Adrenal gland (tissue), 12 donors: ENCODE results near the gene HOXA9. TPM values are rescaled to one million over a fixed set of nuclear protein-coding genes. Genes with fewer than 3 reads are reported as not detected.

Experiments
- DNase-seq, 7 donors: peaks; one replicate each; pipeline ENCODE4 v3.0.0-alpha.2; 2019 to 2020
- H3K27ac ChIP-seq, 5 donors: fragments of 200-600 bp; sonication (generic) in 4 of 5; 1 replicate in 3 of 5; 2 replicates in 2 of 5; pipeline versions ENCODE4 v1.5.1 to v1.8.0; 2016 to 2020; ENCODE audit warnings: mild to moderate bottlenecking in 1 of 5
- H3K27me3 ChIP-seq: fragments of 200-600 bp; 2 replicates; pipeline ENCODE4 v1.8.0; 2021
- H3K36me3 ChIP-seq, 2 donors: fragments of 200-600 bp; replicated peaks in 1 of 2; 1 replicate in 1 of 2; 2 replicates in 1 of 2; pipeline versions ENCODE4 v1.5.1 to v1.8.0; 2018 to 2022
- H3K4me1 ChIP-seq, 2 donors: fragments of 200-600 bp; replicated peaks in 1 of 2; 1 replicate in 1 of 2; 2 replicates in 1 of 2; pipeline versions ENCODE4 v1.5.1 to v1.8.0; 2018 to 2021
- H3K4me3 ChIP-seq, 4 donors: fragments of 200-600 bp; sonication (generic) in 3 of 4; one replicate each; pipeline ENCODE4 v1.5.1; 2016 to 2018
- H3K9me3 ChIP-seq, 3 donors: fragments of 200-600 bp; sonication (generic) in 1 of 3; replicated peaks in 1 of 3; 1 replicate in 2 of 3; 2 replicates in 1 of 3; pipeline versions ENCODE4 v1.5.1 to v1.8.0; 2016 to 2021
- POLR2A ChIP-seq, 2 donors: fragments of 450-650 bp; IDR thresholded peaks; one replicate each; pipeline ENCODE4 v1.6.1; 2017; ENCODE audit warnings: antibody characterized with exemption in 2 of 2, mild to moderate bottlenecking in 2 of 2, moderate library complexity in 1 of 2
- WGBS, 4 donors: extraction: QIAGEN DNeasy Blood & Tissue Kit in 2 of 4; methylation state at CpG; one replicate each; pipeline versions ENCODE4 v1.1.5 to v1.1.7; 2013 to 2017; 5-methylcytosine and 5-hydroxymethylcytosine counted together
- intact Hi-C, 2 donors: fragments of 100-400 bp; cut with DNase I; formaldehyde crosslinking; loops; one replicate each; pipeline versions ENCODE4 v1.14.1 to v1.15.0; 2022 to 2023
- polyA plus RNA-seq, 3 donors: library from polyadenylated mRNA; stranded (reverse); fragments of 200-250 nt in 2 of 3; fragments of 350-450 nt in 1 of 3; fragmentation: Illumina TruSeq in 1 of 3; extraction: RNeasy Lipid Tissue Mini Kit (QIAGEN cat#74804) in 1 of 3; gene quantifications; one replicate each; pipeline ENCODE4 v1.2.3, GENCODE V29; 2013 to 2014
- total RNA-seq, 9 donors: library from RNA; depleted of rRNA in 4 of 9; stranded (reverse); fragments of >200 nt in 4 of 9; fragments of 120-200 nt in 1 of 9; fragmentation: NEBNext Ultra II Directional in 1 of 9; extraction: Animal tissue kit (Norgen Biotek cat#: 25700) in 1 of 9; gene quantifications; one replicate each; pipeline versions ENCODE4 v1.1.0 to v1.2.4, GENCODE V29; 2013 to 2023
- TF ChIP-seq, protein P1 (sequence below), 6 experiments: fragments of 450-650 bp in 4 of 6; fragments of 200-600 bp in 2 of 6; sonication (generic) in 1 of 6; IDR thresholded peaks; 1 replicate in 5 of 6; 2 replicates in 1 of 6; pipeline versions ENCODE4 v1.5.1 to v1.8.0; 2016 to 2021; ENCODE audit warnings: antibody characterized with exemption in 6 of 6, mild to moderate bottlenecking in 2 of 6, moderate library complexity in 1 of 6
- donor health status: healthy with polysubstance abuse.
- donor health status: Bipolar disorder and iron deficiency.
- donor health status: DM: yes; HTN: yes; CAD: no.
- donor health status: DM: no; HTN: no; CAD: no.
- donor health status: DM: no; HTN: no; CAD: no.
- donor health status: DM: yes; HTN: yes; CAD: no.

The HOXA9 gene
- total and polyA plus RNA-seq, 12 donors, result 2.6 to 26.7 (median 11.7) TPM

DNA sequence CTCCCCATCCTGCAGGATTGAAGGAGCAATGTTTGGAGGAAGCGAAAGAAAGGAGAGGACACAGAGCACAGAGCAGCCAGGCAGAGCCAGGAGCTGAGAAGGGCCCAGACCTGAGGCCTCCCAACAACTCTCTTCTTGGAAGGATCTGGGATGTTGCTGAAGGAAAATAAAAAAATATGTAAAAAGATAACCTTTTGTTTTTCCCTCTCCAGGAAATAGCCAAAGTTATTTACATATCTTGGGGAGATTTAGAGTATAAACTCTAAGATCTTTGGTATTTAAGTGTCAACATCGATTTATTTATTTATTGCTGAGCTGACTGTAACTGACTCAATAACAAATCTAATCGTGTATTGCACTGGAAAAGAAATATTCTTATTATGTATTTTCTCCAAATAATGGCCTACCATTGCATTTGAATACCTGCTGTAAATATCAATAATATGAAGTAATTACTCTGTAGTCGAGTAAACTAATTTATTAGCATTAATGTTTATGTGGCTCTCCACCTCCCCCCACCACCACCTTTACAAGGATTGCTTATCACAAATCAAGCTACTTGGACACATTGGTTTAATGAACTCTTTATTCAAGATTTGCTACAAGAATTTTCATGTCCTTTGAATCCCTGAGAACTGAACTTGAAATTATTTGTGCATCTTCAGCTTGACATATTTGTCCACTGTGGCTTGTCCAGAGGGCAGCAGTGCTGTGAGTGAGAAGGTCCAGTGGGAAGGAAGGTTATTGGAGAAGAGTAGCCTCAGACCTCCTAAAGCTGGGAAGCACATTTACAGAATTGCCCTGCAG, 21.5 kb upstream of the HOXA9 start:
- Histone ChIP-seq H3K4me1 (peaks cover 10 to 33% of the 10 kb centered on the region in 2 donors), H3K4me3 (no peak overlapping the region), H3K36me3 (no peaks in the 10 kb centered on the region), H3K27ac (no peak overlapping the region), H3K27me3 (peaks cover 100% of the 10 kb centered on the region), H3K9me3 (no peaks in the 10 kb centered on the region)
- TF ChIP-seq POLR2A (IDR thresholded peaks at IDR 0.05), result no peak
- TF ChIP-seq, protein P1, sequence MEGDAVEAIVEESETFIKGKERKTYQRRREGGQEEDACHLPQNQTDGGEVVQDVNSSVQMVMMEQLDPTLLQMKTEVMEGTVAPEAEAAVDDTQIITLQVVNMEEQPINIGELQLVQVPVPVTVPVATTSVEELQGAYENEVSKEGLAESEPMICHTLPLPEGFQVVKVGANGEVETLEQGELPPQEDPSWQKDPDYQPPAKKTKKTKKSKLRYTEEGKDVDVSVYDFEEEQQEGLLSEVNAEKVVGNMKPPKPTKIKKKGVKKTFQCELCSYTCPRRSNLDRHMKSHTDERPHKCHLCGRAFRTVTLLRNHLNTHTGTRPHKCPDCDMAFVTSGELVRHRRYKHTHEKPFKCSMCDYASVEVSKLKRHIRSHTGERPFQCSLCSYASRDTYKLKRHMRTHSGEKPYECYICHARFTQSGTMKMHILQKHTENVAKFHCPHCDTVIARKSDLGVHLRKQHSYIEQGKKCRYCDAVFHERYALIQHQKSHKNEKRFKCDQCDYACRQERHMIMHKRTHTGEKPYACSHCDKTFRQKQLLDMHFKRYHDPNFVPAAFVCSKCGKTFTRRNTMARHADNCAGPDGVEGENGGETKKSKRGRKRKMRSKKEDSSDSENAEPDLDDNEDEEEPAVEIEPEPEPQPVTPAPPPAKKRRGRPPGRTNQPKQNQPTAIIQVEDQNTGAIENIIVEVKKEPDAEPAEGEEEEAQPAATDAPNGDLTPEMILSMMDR (IDR thresholded peaks at IDR 0.05), result no peak
- peak in 2 of 7 donors; percentile 5 to 23 for DNase-seq
- intact Hi-C loops, result loop anchor here in 1 of 2 donors (10.0 kb wide), 1 partner anchor 1312 kb away; no protein-coding TSS in a partner anchor
- WGBS, 4 donors, result 48 to 63% (median 54%) methylated on average over 4 of the region's 4 CpGs

DNA sequence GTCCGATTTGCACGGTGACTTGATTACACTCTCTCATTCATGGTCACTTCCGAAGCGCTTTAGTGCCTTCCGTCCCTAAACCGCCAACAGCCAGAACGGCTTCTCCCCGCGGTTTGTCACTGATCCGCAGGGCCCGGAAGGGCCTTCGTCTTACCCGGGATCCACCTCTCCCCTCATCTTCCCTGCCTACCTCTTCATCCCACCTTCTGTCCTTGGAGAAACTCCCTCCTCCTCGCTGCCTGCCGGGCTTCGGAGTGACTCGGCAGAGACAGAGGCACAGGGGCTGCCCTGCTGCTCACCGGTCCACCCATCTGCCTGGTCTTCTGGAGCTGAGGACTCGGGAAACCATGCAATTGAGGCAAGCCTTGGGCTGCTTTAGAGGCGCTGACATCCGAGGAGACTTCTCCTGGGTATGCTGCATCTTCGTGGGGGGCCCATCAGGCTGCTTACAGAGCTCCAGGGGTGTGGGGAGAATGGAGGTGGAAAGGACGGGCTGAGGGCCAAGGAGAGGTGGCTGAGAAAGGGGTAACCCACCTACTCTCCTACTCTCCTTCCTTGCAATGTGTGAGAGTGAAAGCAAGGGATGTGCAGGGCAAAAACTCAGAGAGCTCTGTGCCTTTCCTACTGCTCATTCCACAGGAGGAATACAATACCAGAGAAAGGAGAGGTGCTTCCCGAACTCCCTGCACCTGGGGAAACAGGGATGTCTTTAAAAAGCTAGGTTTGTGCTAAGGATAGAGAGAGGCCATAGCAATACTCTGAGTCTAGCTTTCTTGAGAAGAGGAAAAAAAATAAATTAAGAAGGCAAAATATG, 20.7 kb upstream of the HOXA9 start:
- Histone ChIP-seq H3K4me1 (peaks cover 10 to 33% of the 10 kb centered on the region in 2 donors), H3K27me3 (peaks cover 100% of the 10 kb centered on the region), H3K4me3 (no peak overlapping the region), H3K36me3 (no peaks in the 10 kb centered on the region), H3K9me3 (no peaks in the 10 kb centered on the region), H3K27ac (no peak overlapping the region)
- DNase-seq, result peak in 3 of 7 donors; percentile 14 to 48 (median 23)
- TF ChIP-seq, protein P1 (IDR thresholded peaks at IDR 0.05), result no peak
- no peak for TF ChIP-seq POLR2A (IDR thresholded peaks at IDR 0.05)
- intact Hi-C loops, result loop anchor here in 1 of 2 donors (10.0 kb wide), 1 partner anchor 1311 kb away; no protein-coding TSS in a partner anchor
- WGBS, 4 donors, result 18 to 27% (median 22%) methylated on average over 14 to 24 of the region's 24 CpGs

- peaks cover 10 to 33% of the 10 kb centered on the region in 2 donors for H3K4me1 ChIP-seq
- DNase-seq, result peak in 6 of 7 donors; percentile 16 to 49 (median 32)
These were observed 19.9 kb upstream of the HOXA9 start, which contains the start of gene HOXA11 for GRCh38 chr7:27185013-27185853. HOXA11 (minus strand) TSS chr7:27185232; CDS start chr7:27185144, 88 bp downstream.

More at GRCh38 chr7:27185013-27185853, 19.9 kb upstream of the HOXA9 start, which contains the start of gene HOXA11:
- TF ChIP-seq, protein P1 (IDR thresholded peaks at IDR 0.05), result no peak
- no peak for TF ChIP-seq POLR2A (IDR thresholded peaks at IDR 0.05)
- Histone ChIP-seq H3K4me3 (peak within 1 kb of the TSS in 1 of 4 donors; percentile 42), H3K27me3 (peaks cover 100% of the 10 kb centered on the region), H3K27ac (no peak within 1 kb of the TSS), H3K36me3 (no peaks in the 10 kb centered on the region), H3K9me3 (no peaks in the 10 kb centered on the region)
- 8 to 15% (median 10%) methylated on average over 27 to 43 of the region's 43 CpGs for WGBS, 4 donors
- intact Hi-C loops, result loop anchor here in 1 of 2 donors (10.0 kb wide), 1 partner anchor 1310 kb away; no protein-coding TSS in a partner anchor
